SK-N-SH (cell line): Measurements from ENCODE around the gene LSMEM2.

ENCODE experiments used
- CHD2 ChIP-seq: fragments of 150-350 bp; IDR thresholded peaks from 2 replicates; pipeline ENCODE4 v1.6.1; 2018; ENCODE audit warnings: low read length; ENCODE audit not compliant: partially characterized antibody
- EP300 ChIP-seq, 2 experiments: IDR thresholded peaks; 2 replicates each; pipeline versions ENCODE4 v1.4.0 to v1.6.1; 2012; ENCODE audit warnings: borderline replicate concordance in 1 of 2, low read depth in 1 of 2, low read length in 1 of 2
- REST ChIP-seq: IDR thresholded peaks from 2 replicates; pipeline ENCODE4 v1.6.1; 2012; ENCODE audit warnings: mild to moderate bottlenecking, low read depth, low read length, moderate library complexity

GRCh38 chr3:50275996-50276761 is 2.7 kb upstream of the LSMEM2 start:
- TF ChIP-seq REST: no peak
- no peak for TF ChIP-seq CHD2
- TF ChIP-seq EP300 (IDR thresholded peaks at IDR 0.05; ENCODE audit: borderline replicate concordance in 1 of 2, low read depth in 1 of 2, low read length in 1 of 2): no peak
